BLaER1 (cell line): Measurements from ENCODE around the gene ZSWIM5.
"Not testable (repeated sequence)": the region's sequence is repeated elsewhere in the genome, so short reads cannot be mapped to it uniquely, and the experiment has no call there.

Experiments
- H3K27ac ChIP-seq: shearing (Covaris generic); formaldehyde crosslinking; 2 replicates; pipeline ENCODE4 v1.8.1; 2022
- H3K27me3 ChIP-seq: shearing (Covaris generic); formaldehyde crosslinking; 2 replicates; pipeline ENCODE4 v1.8.1; 2022
- H3K36me3 ChIP-seq: shearing (Covaris generic); formaldehyde crosslinking; 2 replicates; pipeline ENCODE4 v1.8.1; 2022
- H3K4me1 ChIP-seq: shearing (Covaris generic); formaldehyde crosslinking; 2 replicates; pipeline ENCODE4 v1.8.1; 2022
- H3K4me2 ChIP-seq: shearing (Covaris generic); formaldehyde crosslinking; 2 replicates; pipeline ENCODE4 v1.8.1; 2022
- H3K4me3 ChIP-seq: shearing (Covaris generic); formaldehyde crosslinking; 2 replicates; pipeline ENCODE4 v1.8.1; 2022
- H3K9ac ChIP-seq: shearing (Covaris generic); formaldehyde crosslinking; 2 replicates; pipeline ENCODE4 v1.8.1; 2022
- H3K9me3 ChIP-seq: shearing (Covaris generic); formaldehyde crosslinking; 2 replicates; pipeline ENCODE4 v1.8.1; 2022
- H4K20me1 ChIP-seq: shearing (Covaris generic); formaldehyde crosslinking; 2 replicates; pipeline ENCODE4 v1.8.1; 2022
- Cebpa-rat ChIP-seq: shearing (Covaris generic); IDR thresholded peaks from 2 replicates; pipeline ENCODE4 v1.8.1; 2022

ZSWIM5 gene

DNA sequence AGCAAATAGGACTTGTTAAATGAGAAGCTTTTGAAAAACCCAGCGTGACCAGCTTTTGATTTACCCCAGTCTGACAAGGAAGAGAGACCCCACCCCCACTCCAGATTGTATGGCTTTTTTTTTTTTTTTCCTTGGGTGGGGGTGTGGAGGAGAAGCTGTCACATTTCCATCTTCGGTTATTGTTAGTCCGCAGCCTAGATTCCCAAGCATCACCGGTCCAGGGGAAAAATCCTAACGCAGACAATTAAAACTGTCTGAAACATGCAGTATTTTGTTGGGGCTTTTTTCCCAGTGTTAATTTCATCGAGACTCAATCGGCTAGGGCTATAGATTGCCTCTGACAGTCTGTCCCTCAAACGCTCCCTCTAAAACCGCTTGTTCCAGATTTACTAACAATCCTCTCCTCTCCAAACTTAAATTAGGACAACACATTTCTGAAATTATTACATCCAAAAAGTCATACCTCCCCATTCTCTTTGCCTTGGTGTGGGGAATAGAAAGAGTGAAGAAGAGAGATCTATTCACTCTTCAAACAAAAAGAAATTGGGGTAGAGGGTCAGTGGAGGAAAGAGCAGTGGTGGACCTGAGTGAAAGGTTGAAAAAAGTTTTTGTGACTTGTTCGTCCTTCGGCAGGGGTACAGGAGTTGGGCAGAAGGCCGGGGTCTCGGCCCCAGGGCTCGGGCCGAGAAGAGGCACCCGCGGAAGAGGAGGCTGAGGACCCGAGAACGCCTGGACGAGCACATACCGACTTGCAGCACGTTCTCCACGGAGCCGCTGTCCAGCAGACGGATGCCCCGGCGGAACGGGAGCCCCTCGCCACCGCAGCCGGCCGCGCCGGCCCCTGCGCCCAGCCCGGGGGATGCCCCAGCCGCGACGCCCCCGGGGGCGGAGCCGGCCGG is 1.1 kb downstream of the ZSWIM5 start:
- peaks cover 10% of the 10 kb centered on the region for H3K4me1 ChIP-seq
- peak overlapping the region; percentile 97 for H3K4me2 ChIP-seq
- peaks cover 69% of the 10 kb centered on the region for H3K27me3 ChIP-seq
- H4K20me1 ChIP-seq = peaks cover 31% of the 10 kb centered on the region
- no peak for TF ChIP-seq Cebpa-rat
- H3K36me3 ChIP-seq = no peaks in the 10 kb centered on the region
- peak overlapping the region; percentile 67 for H3K9ac ChIP-seq
- H3K4me3 ChIP-seq = peak overlapping the region; percentile 79
- H3K27ac ChIP-seq = no peak overlapping the region
- H3K9me3 ChIP-seq = no peaks in the 10 kb centered on the region

DNA sequence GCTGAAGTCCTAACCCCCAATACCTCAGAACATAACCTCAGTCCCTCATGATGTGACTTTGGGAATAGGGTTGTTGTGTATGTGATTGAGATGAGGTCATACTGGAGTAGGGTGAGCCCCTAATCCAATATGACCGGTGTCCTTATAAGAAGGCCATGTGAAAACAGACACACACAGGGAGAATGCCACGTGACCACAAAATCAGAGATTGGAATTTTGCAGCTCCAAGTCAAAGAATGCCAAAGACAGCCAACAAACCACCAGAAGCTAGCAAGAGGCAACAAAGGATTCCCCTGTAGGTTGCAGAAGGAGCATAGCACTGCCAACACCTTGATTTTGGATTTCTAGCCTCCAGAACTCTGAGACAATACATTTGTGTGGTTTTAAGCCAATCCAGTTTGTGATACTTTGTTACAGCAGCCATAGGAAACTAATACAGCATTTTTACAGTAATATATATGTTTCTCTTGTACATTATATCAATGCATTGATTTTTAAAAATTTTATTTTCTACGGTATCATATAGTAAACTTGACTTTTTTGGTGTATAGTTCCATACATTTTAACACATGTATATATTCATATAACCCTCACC is 5.4 kb downstream of the ZSWIM5 start:
- peaks cover 5% of the 10 kb centered on the region; the same call in 1 of the 2 replicates for H3K4me1 ChIP-seq
- H4K20me1 ChIP-seq = peaks cover 17% of the 10 kb centered on the region
- H3K4me3 ChIP-seq = no peak overlapping the region
- no peaks in the 10 kb centered on the region for H3K36me3 ChIP-seq
- no peak overlapping the region for H3K9ac ChIP-seq
- no peak overlapping the region for H3K27ac ChIP-seq
- no peak for TF ChIP-seq Cebpa-rat
- no peaks in the 10 kb centered on the region for H3K9me3 ChIP-seq
- no peak overlapping the region for H3K4me2 ChIP-seq
- H3K27me3 ChIP-seq = peaks cover 32% of the 10 kb centered on the region

DNA sequence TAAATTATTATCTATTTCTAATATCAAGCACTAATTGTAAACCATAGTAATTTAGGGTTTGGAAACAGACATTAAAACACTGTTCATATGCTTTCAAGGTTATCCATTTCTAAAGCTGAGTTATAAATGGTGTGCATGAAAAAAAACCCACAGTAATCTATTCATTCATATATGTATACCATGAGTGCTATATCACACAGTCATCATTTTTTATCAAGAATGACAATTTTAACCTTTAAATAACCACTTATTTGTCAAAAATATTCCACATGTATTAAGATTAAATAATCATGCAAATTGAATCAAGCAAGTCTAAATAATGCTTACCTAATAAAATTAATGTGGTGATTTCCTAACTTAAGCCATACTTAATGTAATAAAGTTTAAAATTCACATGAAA is 6.0 kb downstream of the ZSWIM5 start:
- H3K36me3 ChIP-seq = no peaks in the 10 kb centered on the region
- H3K4me3 ChIP-seq = no peak overlapping the region
- H3K4me1 ChIP-seq = peaks cover 1% of the 10 kb centered on the region; the same call in 1 of the 2 replicates
- peaks cover 27% of the 10 kb centered on the region for H3K27me3 ChIP-seq
- no peak overlapping the region for H3K9ac ChIP-seq
- peaks cover 11% of the 10 kb centered on the region for H4K20me1 ChIP-seq
- H3K9me3 ChIP-seq = no peaks in the 10 kb centered on the region
- no peak overlapping the region for H3K4me2 ChIP-seq
- no peak overlapping the region for H3K27ac ChIP-seq
- no peak for TF ChIP-seq Cebpa-rat

GRCh38 chr1:45198185-45198584 is 8.2 kb downstream of the ZSWIM5 start:
- Histone ChIP-seq H3K4me2 (no peak overlapping the region), H3K4me1 (no peaks in the 10 kb centered on the region), H3K9ac (no peak overlapping the region), H3K9me3 (no peaks in the 10 kb centered on the region), H3K4me3 (no peak overlapping the region), H3K27me3 (peaks cover 4% of the 10 kb centered on the region; the same call in 1 of the 2 replicates), H3K36me3 (no peaks in the 10 kb centered on the region), H4K20me1 (no peaks in the 10 kb centered on the region), H3K27ac (no peak overlapping the region)
- no peak for TF ChIP-seq Cebpa-rat

DNA sequence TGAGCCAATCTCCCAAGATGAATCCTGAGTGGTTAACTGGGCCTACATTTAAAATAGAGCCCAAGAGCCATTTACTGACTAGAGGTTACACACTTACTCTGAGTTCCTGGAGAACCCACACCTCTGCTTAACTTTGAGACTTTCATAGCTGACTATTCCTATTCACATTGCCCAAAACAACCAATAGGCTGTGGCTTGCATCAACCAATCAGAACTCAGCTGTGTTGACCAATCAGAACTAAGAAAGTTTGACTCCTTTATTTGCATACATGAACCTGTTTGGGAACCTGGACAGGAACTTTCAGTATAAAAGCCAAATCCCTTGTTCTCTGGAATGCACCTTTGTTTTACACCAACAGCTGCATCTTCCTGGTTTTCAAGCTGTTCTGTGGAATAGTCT is 9.5 kb downstream of the ZSWIM5 start:
- Histone ChIP-seq H3K9me3 (no peaks in the 10 kb centered on the region), H3K9ac (no peak overlapping the region), H4K20me1 (no peaks in the 10 kb centered on the region), H3K27ac (no peak overlapping the region), H3K27me3 (no peaks in the 10 kb centered on the region), H3K4me1 (peaks cover 7% of the 10 kb centered on the region), H3K36me3 (no peaks in the 10 kb centered on the region), H3K4me2 (no peak overlapping the region), H3K4me3 (no peak overlapping the region)
- TF ChIP-seq Cebpa-rat = no peak

GRCh38 chr1:45191418-45191783 is 15.0 kb downstream of the ZSWIM5 start:
- Histone ChIP-seq H3K4me1 (peaks cover 20% of the 10 kb centered on the region), H3K27me3 (no peaks in the 10 kb centered on the region), H3K9me3 (no peaks in the 10 kb centered on the region), H3K4me3 (no peak overlapping the region), H4K20me1 (no peaks in the 10 kb centered on the region), H3K36me3 (no peaks in the 10 kb centered on the region), H3K9ac (no peak overlapping the region), H3K27ac (no peak overlapping the region), H3K4me2 (peak overlapping the region; percentile 48)
- TF ChIP-seq Cebpa-rat = no peak

- TF ChIP-seq Cebpa-rat = no peak
- H3K4me1 ChIP-seq = peaks cover 20% of the 10 kb centered on the region
- H3K36me3 ChIP-seq = no peaks in the 10 kb centered on the region
- H3K27ac ChIP-seq = no peak overlapping the region
- no peak overlapping the region for H3K9ac ChIP-seq
- no peaks in the 10 kb centered on the region for H3K27me3 ChIP-seq
- H4K20me1 ChIP-seq = no peaks in the 10 kb centered on the region
- H3K9me3 ChIP-seq = no peaks in the 10 kb centered on the region
- no peak overlapping the region for H3K4me2 ChIP-seq
- no peak overlapping the region for H3K4me3 ChIP-seq
Observed at GRCh38 chr1:45187725-45188124, 18.7 kb downstream of the ZSWIM5 start.

GRCh38 chr1:45179918-45180519 is 26.4 kb downstream of the ZSWIM5 start:
- not testable (repeated sequence) for H3K27ac ChIP-seq, H3K4me1 ChIP-seq, H3K27me3 ChIP-seq, H3K4me2 ChIP-seq, H3K9ac ChIP-seq, H3K36me3 ChIP-seq, H3K4me3 ChIP-seq, H3K9me3 ChIP-seq, H4K20me1 ChIP-seq

GRCh38 chr1:45177452-45177851 is 29.0 kb downstream of the ZSWIM5 start:
- Histone ChIP-seq H3K36me3 (no peaks in the 10 kb centered on the region), H3K4me2 (no peak overlapping the region), H3K4me3 (no peak overlapping the region), H3K9me3 (no peaks in the 10 kb centered on the region; the same call in 1 of the 2 replicates), H3K27me3 (no peaks in the 10 kb centered on the region), H4K20me1 (no peaks in the 10 kb centered on the region), H3K27ac (no peak overlapping the region), H3K4me1 (no peaks in the 10 kb centered on the region), H3K9ac (no peak overlapping the region)
- no peak for TF ChIP-seq Cebpa-rat

- no peaks in the 10 kb centered on the region for H3K9me3 ChIP-seq
- no peaks in the 10 kb centered on the region for H3K4me1 ChIP-seq
- H3K9ac ChIP-seq = no peak overlapping the region
- H4K20me1 ChIP-seq = no peaks in the 10 kb centered on the region
- H3K27ac ChIP-seq = no peak overlapping the region
- TF ChIP-seq Cebpa-rat = no peak
- H3K4me2 ChIP-seq = no peak overlapping the region
- no peaks in the 10 kb centered on the region for H3K27me3 ChIP-seq
- H3K4me3 ChIP-seq = no peak overlapping the region
- no peaks in the 10 kb centered on the region for H3K36me3 ChIP-seq
Observed at GRCh38 chr1:45172764-45173163, 33.6 kb downstream of the ZSWIM5 start.
